Tibial artery (tissue), 4 donors: ENCODE measurements around the gene SH3GL3.

Experiments used
- DNase-seq, 2 donors: peaks; one replicate each; pipeline ENCODE4 v3.0.0-alpha.2; 2019
- H3K27ac ChIP-seq, 2 donors: fragments of 200-600 bp; sonication (generic) in 1 of 2; 1 replicate in 1 of 2; 2 replicates in 1 of 2; pipeline ENCODE4 v1.5.1; 2018 to 2019; ENCODE audit warnings: mild to moderate bottlenecking in 1 of 2
- H3K27me3 ChIP-seq, 2 donors: fragments of 200-600 bp; sonication (generic) in 1 of 2; one replicate each; pipeline versions ENCODE4 v1.5.1 to v1.6.0; 2016 to 2019
- H3K36me3 ChIP-seq, 3 donors: fragments of 200-600 bp; sonication (generic) in 2 of 3; one replicate each; pipeline ENCODE4 v1.5.1; 2016 to 2019; ENCODE audit warnings: mild to moderate bottlenecking in 2 of 3
- H3K4me1 ChIP-seq, 4 donors: fragments of 200-600 bp; sonication (generic) in 2 of 4; 1 replicate in 3 of 4; 2 replicates in 1 of 4; pipeline ENCODE4 v1.5.1; 2016 to 2019
- H3K4me3 ChIP-seq, 2 donors: fragments of 200-600 bp; sonication (generic) in 1 of 2; 1 replicate in 1 of 2; 2 replicates in 1 of 2; pipeline ENCODE4 v1.5.1; 2018 to 2019; ENCODE audit warnings: mild to moderate bottlenecking in 2 of 2
- H3K9me3 ChIP-seq, 3 donors: fragments of 200-600 bp; sonication (generic) in 1 of 3; one replicate each; pipeline ENCODE4 v1.5.1; 2016 to 2019
- intact Hi-C: fragments of 100-400 bp; cut with DNase I; formaldehyde crosslinking; loops from one replicate; pipeline ENCODE4 v1.15.0; 2023; ENCODE audit warnings: low total_unique reads
- TF ChIP-seq, protein P1 (sequence below), 2 experiments: fragments of 200-600 bp in 1 of 2; fragments of 450-650 bp in 1 of 2; IDR thresholded peaks; one replicate each; pipeline ENCODE4 v1.5.1; 2017 to 2019; ENCODE audit warnings: antibody characterized with exemption in 2 of 2, mild to moderate bottlenecking in 1 of 2, moderate library complexity in 1 of 2

The SH3GL3 gene

DNA sequence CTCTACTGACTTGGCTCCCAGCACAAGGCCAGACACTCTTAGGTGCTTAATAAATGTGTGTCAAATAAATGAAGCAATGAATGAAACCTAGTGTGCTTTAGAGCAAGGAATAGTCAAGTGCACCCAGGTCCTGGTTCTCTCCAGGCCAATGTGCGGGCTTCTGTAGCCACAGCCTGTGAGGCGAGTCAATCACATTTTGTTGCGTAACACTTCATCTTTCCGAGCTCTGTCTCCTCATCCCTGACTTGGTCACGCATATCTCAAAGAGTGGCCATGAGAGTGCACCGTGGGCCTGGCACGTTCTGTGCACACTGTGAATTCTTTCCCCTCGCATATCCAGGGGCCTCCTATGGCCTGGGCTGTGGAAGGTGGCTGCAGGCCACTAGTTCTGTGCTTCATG lies 11.4 kb upstream of the SH3GL3 start:
- Histone ChIP-seq H3K9me3 (no peaks in the 10 kb centered on the region), H3K27me3 (peaks cover 0 to 30% of the 10 kb centered on the region in 2 donors), H3K27ac (no peak overlapping the region), H3K4me3 (no peak overlapping the region), H3K36me3 (no peaks in the 10 kb centered on the region), H3K4me1 (no peaks in the 10 kb centered on the region)
- no peak for DNase-seq
- TF ChIP-seq, protein P1, sequence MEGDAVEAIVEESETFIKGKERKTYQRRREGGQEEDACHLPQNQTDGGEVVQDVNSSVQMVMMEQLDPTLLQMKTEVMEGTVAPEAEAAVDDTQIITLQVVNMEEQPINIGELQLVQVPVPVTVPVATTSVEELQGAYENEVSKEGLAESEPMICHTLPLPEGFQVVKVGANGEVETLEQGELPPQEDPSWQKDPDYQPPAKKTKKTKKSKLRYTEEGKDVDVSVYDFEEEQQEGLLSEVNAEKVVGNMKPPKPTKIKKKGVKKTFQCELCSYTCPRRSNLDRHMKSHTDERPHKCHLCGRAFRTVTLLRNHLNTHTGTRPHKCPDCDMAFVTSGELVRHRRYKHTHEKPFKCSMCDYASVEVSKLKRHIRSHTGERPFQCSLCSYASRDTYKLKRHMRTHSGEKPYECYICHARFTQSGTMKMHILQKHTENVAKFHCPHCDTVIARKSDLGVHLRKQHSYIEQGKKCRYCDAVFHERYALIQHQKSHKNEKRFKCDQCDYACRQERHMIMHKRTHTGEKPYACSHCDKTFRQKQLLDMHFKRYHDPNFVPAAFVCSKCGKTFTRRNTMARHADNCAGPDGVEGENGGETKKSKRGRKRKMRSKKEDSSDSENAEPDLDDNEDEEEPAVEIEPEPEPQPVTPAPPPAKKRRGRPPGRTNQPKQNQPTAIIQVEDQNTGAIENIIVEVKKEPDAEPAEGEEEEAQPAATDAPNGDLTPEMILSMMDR (IDR thresholded peaks at IDR 0.05), result no peak
- intact Hi-C loops, result no loop called here

DNA sequence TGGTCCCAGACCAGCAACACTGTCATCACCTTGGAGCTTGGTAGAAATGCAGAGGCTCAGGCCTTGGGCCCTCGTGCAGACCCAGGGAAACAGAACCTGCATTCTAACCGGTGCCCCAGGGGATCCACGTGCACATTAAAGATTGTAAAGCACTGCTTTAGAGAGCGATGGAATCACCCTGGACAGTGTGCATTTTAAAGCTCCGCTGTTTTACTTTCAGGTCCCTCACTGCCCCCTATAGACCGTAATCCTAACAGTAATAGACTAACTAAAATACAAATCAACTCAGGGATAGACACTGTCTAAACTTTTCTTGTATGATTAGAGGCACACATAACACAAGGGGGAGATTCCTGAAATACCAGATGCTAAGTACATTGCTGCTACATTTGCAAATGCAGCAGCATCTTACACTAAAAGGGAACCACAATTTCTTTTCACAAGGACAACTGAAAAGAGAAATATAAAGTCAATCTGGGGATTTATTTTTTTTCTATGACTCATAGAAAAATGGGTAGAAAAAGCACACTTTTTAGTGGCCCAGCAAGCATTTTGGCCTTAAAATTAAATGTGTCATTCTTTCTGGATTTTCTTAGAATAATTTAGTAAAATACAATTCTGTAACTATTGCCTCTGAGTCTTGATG lies 10.5 kb upstream of the SH3GL3 start:
- Histone ChIP-seq H3K9me3 (no peaks in the 10 kb centered on the region), H3K4me3 (no peak overlapping the region), H3K36me3 (no peaks in the 10 kb centered on the region), H3K27ac (no peak overlapping the region), H3K4me1 (no peaks in the 10 kb centered on the region), H3K27me3 (peaks cover 0 to 33% of the 10 kb centered on the region in 2 donors)
- intact Hi-C loops, result no loop called here
- TF ChIP-seq, protein P1 (IDR thresholded peaks at IDR 0.05), result no peak
- DNase-seq, result no peak

DNA sequence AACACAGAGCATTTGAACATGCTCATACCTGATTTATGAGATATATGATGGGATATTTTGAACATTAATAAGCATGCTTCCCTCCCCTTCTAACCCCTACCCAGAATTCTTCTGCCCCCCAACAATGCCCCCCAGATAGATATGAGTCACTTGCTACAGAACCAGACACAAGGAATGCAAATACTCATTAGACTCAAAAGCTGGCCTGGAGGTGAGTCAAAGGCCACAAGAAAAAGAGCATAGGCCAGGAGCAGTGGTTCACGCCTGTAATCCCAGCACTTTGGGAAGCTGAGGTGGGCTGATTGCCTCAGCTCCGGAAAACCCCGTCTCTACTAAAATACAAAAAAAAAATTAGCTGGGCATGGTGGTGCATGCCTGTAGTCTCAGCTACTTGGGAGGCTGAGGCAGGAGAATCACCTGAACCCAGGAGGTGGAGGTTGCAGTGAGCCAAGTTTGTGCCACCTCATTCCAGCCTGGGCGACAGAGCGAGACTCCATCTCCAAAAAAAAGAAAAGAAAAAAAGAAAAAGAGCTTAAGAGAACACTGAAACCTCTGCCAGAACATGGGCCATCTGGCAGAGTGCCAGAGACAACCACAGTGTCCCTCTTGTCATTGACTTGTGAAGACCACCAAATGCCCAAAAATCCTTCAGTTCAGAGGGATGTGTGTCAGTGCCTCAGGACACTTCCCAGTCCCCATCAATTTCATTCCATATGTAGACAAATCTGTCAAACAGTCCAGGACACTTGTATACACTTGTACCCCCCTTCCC lies 3.9 kb upstream of the SH3GL3 start:
- TF ChIP-seq, protein P1 (IDR thresholded peaks at IDR 0.05), result no peak
- Histone ChIP-seq H3K27me3 (peaks cover 0 to 18% of the 10 kb centered on the region in 2 donors), H3K4me1 (peaks cover 0 to 18% (median 9%) of the 10 kb centered on the region in 4 donors), H3K9me3 (no peaks in the 10 kb centered on the region), H3K4me3 (no peak overlapping the region), H3K27ac (no peak overlapping the region), H3K36me3 (no peaks in the 10 kb centered on the region)
- no peak for DNase-seq
- intact Hi-C loops, result no loop called here

DNA sequence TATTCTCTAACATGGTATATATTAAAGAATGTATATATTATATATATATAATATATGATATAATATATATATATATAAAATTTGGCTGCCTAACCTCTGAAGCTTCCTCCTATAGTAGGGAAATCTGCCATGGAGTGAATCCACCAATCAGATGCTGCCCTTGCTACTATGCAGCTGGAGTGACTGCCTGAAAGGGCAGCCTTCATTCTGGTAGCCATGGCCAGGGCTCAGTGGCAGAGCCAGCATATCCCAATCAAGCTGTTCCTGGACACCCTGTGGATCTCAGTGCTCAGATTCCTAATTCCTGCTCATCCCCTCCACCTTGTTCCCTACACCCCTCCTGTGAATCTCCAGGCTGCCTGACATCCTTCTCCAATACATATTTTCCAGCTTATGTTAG lies 2.2 kb upstream of the SH3GL3 start:
- Histone ChIP-seq H3K27ac (no peak overlapping the region), H3K4me3 (no peak overlapping the region), H3K4me1 (peaks cover 0 to 19% (median 9%) of the 10 kb centered on the region in 4 donors), H3K9me3 (no peaks in the 10 kb centered on the region), H3K27me3 (peaks cover 0 to 19% of the 10 kb centered on the region in 2 donors), H3K36me3 (no peaks in the 10 kb centered on the region)
- no peak for DNase-seq
- TF ChIP-seq, protein P1 (IDR thresholded peaks at IDR 0.05), result no peak
- intact Hi-C loops, result loop anchor here (2.0 kb wide), 1 partner anchor 114 kb away; no protein-coding TSS in a partner anchor

DNA sequence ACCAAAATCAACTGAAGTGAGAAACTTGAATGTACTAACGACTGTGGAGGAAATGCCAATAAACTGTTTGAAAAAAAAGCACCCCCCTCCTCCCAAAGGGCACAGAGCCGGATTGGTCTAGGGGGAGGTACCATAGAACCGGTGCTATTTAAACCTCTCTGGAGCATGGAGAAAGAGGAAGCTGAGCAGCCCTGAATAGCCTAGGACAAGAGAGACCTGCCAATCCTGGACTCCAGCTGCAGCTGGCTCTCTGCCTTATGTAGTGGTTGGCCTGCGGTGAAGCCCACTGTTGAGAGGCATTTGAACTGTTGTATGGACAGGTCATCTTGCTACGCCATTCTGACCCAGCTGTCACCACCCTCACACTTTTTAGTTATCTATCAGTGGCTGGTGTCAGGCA lies 1.5 kb upstream of the SH3GL3 start:
- no peak overlapping the region for H3K4me3 ChIP-seq
- H3K9me3 ChIP-seq, result no peaks in the 10 kb centered on the region
- H3K36me3 ChIP-seq, result no peaks in the 10 kb centered on the region
- intact Hi-C loops, result loop anchor here (2.0 kb wide), 1 partner anchor 113 kb away; no protein-coding TSS in a partner anchor
- TF ChIP-seq, protein P1 (IDR thresholded peaks at IDR 0.05), result no peak
- no peak overlapping the region for H3K27ac ChIP-seq
- H3K4me1 ChIP-seq, result peaks cover 0 to 19% (median 9%) of the 10 kb centered on the region in 4 donors
- DNase-seq, result no peak
- H3K27me3 ChIP-seq, result peaks cover 0 to 17% of the 10 kb centered on the region in 2 donors
